ENCODE results near the gene DENND6B. TPM values are rescaled to one million over a fixed set of nuclear protein-coding genes. Genes with fewer than 3 reads are reported as not detected.
A peak's percentile ranks its signal among the peaks of the same experiment; 100 is the strongest.

Gene DENND6B
- total and polyA plus RNA-seq, 2 of the 13 experiments (the other 11 are each of a cell fraction or from before 2014, with no cell fraction given) = 0.95 to 3.8 TPM

DNA sequence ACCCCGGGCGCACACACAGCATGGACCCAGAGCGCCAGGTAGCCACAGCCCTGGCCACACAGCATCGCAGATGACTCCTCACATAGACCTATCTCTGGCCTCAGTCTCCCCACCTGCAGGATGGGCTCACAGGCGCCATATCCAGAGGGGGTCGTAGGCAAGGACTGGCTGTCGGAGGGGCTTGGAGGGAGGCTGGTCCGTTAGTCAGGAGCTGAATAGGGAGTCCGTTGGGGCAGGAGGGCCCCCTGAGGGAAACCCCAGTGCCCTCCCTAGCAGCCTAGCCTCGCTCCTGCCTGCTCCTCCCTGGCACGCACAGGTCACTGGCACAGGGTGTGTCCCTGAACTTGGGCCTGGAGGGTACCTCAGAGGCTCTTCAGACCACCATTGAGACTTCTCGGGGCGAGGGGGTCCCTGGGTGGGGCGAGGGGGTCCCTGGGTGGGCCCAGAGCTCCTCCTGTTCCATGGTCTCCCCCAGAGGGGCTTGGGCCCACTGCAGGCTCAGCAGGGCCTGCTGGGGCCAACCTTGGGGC lies 21.4 kb downstream of the DENND6B start:
- peak overlapping the region; percentile 90 to 95 (median 95) for H3K4me3 ChIP-seq (replicated peaks in 1 of 3; ENCODE audit: insufficient read depth in 1 of 3, low read depth in 2 of 3, low read length in 3 of 3)
- TF ChIP-seq ZBTB10 (CRISPR knock-in tag; IDR thresholded peaks at IDR 0.05; ENCODE audit: borderline replicate concordance) (0 out of 2 replicates have a peak, but pooled peaks have one; percentile 17), HIC2 (CRISPR knock-in tag; IDR thresholded peaks at IDR 0.05; ENCODE audit: low read depth) (peak; percentile 2; the same call in 1 of the 2 replicates), AGO2 (optimal IDR thresholded peaks at IDR 0.05; ENCODE audit: low read depth, low read length) (peak; percentile 0), ZNF616 (CRISPR knock-in tag; IDR thresholded peaks at IDR 0.05; ENCODE audit: low read depth) (no peak), MTA3 (CRISPR knock-in tag; IDR thresholded peaks at IDR 0.05) (no peak), HMG20A (CRISPR knock-in tag; IDR thresholded peaks at IDR 0.05; ENCODE audit: borderline replicate concordance) (no peak), NFYC (CRISPR knock-in tag; IDR thresholded peaks at IDR 0.05) (no peak), NFE2 (CRISPR knock-in tag; IDR thresholded peaks at IDR 0.05) (no peak)
- TF ChIP-seq, protein P1, sequence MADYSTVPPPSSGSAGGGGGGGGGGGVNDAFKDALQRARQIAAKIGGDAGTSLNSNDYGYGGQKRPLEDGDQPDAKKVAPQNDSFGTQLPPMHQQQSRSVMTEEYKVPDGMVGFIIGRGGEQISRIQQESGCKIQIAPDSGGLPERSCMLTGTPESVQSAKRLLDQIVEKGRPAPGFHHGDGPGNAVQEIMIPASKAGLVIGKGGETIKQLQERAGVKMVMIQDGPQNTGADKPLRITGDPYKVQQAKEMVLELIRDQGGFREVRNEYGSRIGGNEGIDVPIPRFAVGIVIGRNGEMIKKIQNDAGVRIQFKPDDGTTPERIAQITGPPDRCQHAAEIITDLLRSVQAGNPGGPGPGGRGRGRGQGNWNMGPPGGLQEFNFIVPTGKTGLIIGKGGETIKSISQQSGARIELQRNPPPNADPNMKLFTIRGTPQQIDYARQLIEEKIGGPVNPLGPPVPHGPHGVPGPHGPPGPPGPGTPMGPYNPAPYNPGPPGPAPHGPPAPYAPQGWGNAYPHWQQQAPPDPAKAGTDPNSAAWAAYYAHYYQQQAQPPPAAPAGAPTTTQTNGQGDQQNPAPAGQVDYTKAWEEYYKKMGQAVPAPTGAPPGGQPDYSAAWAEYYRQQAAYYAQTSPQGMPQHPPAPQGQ (CRISPR knock-in tag; IDR thresholded peaks at IDR 0.05; ENCODE audit: borderline replicate concordance) = no peak
- TF ChIP-seq, protein P2, sequence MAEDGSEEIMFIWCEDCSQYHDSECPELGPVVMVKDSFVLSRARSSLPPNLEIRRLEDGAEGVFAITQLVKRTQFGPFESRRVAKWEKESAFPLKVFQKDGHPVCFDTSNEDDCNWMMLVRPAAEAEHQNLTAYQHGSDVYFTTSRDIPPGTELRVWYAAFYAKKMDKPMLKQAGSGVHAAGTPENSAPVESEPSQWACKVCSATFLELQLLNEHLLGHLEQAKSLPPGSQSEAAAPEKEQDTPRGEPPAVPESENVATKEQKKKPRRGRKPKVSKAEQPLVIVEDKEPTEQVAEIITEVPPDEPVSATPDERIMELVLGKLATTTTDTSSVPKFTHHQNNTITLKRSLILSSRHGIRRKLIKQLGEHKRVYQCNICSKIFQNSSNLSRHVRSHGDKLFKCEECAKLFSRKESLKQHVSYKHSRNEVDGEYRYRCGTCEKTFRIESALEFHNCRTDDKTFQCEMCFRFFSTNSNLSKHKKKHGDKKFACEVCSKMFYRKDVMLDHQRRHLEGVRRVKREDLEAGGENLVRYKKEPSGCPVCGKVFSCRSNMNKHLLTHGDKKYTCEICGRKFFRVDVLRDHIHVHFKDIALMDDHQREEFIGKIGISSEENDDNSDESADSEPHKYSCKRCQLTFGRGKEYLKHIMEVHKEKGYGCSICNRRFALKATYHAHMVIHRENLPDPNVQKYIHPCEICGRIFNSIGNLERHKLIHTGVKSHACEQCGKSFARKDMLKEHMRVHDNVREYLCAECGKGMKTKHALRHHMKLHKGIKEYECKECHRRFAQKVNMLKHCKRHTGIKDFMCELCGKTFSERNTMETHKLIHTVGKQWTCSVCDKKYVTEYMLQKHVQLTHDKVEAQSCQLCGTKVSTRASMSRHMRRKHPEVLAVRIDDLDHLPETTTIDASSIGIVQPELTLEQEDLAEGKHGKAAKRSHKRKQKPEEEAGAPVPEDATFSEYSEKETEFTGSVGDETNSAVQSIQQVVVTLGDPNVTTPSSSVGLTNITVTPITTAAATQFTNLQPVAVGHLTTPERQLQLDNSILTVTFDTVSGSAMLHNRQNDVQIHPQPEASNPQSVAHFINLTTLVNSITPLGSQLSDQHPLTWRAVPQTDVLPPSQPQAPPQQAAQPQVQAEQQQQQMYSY (CRISPR knock-in tag; IDR thresholded peaks at IDR 0.05) = no peak
- TF ChIP-seq, protein P3, sequence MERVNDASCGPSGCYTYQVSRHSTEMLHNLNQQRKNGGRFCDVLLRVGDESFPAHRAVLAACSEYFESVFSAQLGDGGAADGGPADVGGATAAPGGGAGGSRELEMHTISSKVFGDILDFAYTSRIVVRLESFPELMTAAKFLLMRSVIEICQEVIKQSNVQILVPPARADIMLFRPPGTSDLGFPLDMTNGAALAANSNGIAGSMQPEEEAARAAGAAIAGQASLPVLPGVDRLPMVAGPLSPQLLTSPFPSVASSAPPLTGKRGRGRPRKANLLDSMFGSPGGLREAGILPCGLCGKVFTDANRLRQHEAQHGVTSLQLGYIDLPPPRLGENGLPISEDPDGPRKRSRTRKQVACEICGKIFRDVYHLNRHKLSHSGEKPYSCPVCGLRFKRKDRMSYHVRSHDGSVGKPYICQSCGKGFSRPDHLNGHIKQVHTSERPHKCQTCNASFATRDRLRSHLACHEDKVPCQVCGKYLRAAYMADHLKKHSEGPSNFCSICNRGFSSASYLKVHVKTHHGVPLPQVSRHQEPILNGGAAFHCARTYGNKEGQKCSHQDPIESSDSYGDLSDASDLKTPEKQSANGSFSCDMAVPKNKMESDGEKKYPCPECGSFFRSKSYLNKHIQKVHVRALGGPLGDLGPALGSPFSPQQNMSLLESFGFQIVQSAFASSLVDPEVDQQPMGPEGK (CRISPR knock-in tag; IDR thresholded peaks at IDR 0.05) = no peak

More for the DNA sequence above, 21.4 kb downstream of the DENND6B start:
- ATAC-seq (no peak), DNase-seq (ENCODE audit: low spot score) (no peak), FAIRE-seq (no peak)
- H3K4me2 ChIP-seq (ENCODE audit: low read depth, low read length) = peak overlapping the region; percentile 90
- no peaks in the 10 kb centered on the region for H3K9me3 ChIP-seq (ENCODE audit: low read length)
- peak overlapping the region; percentile 90 for H3K9ac ChIP-seq (ENCODE audit: insufficient read depth, low read depth, low read length)
- H3K4me1 ChIP-seq (ENCODE audit: insufficient read depth, low read length) = peaks cover 82% of the 10 kb centered on the region
- in situ Hi-C loops (cut with HindIII; ENCODE audit: extremely low pct_ligation_motif_present, low pct_unique_long_range_greater_than_20kb) = no loop called here
- H3K27me3 ChIP-seq (ENCODE audit: control insufficient read depth in 1 of 2, insufficient read depth in 2 of 2, low read length in 2 of 2) = no peaks in the 10 kb centered on the region
- 49% methylated on average over 7 of the region's 14 CpGs for WGBS (ENCODE audit: low lambda C conversion rate)
- no peak overlapping the region for H2AFZ ChIP-seq (ENCODE audit: low read length)
- peaks cover 4% of the 10 kb centered on the region; the same call in 1 of the 2 replicates for H4K20me1 ChIP-seq (ENCODE audit: insufficient read depth, low read length)
- intact Hi-C loops (cut with micrococcal nuclease; ENCODE audit: unreplicated experiment) = no loop called here
- CTCF ChIA-PET (ENCODE audit: low intra/inter-chr PET ratio, low total read pairs) = interaction anchor here (1.4 kb wide), 1 partner anchor 29 kb away, joined by 4 read pairs; no protein-coding TSS in a partner anchor
- peak overlapping the region; percentile 67 for H3K27ac ChIP-seq (ENCODE audit: extremely low read length, insufficient read depth, low read length)
- peaks cover 61% of the 10 kb centered on the region for H3K79me2 ChIP-seq (ENCODE audit: insufficient read depth, low read length)
- POLR2A ChIA-PET = interaction anchor here (1.2 to 6.7 kb wide), 7 partner anchors 8 to 44 kb away, joined by 3 to 126 read pairs (median 7); partner anchors contain the start of gene MAPK12
- no TSS peak for BruUV-seq (replicated peaks)
- peaks cover 0 to 2% of the 10 kb centered on the region in 2 experiments; a peak in 1 of 5 replicates for H3K36me3 ChIP-seq (replicated peaks in 1 of 2; ENCODE audit: control insufficient read depth in 1 of 2, insufficient read depth in 2 of 2, low read length in 2 of 2)

Data from HepG2 (cell line).